Liver (tissue), 3 donors: ENCODE results near the gene PHEX.

Experiments
- ATF3 ChIP-seq: IDR thresholded peaks from 2 replicates; pipeline ENCODE4 v1.6.1; 2016; ENCODE audit warnings: antibody characterized with exemption
- CTCF ChIP-seq: fragments of 150-350 bp; IDR thresholded peaks from 2 replicates; pipeline ENCODE4 v1.5.1; 2017; ENCODE audit warnings: improper control_type of control experiment, low read depth, low read length; ENCODE audit not compliant: missing input control
- EGR1 ChIP-seq, 2 donors: IDR thresholded peaks; 2 replicates each; pipeline ENCODE4 v1.6.1; 2016 to 2018; ENCODE audit warnings: antibody characterized with exemption in 2 of 2, low read depth in 2 of 2
- GABPA ChIP-seq, 2 donors: IDR thresholded peaks in 1 of 2; conservative IDR thresholded peaks in 1 of 2; 2 replicates each; pipeline ENCODE4 v1.6.1; 2016; ENCODE audit warnings: antibody characterized with exemption in 2 of 2, mild to moderate bottlenecking in 1 of 2, moderate library complexity in 1 of 2
- RXRA ChIP-seq, 2 donors: IDR thresholded peaks; 2 replicates each; pipeline ENCODE4 v1.6.1; 2017 to 2018; ENCODE audit warnings: antibody characterized with exemption in 2 of 2, mild to moderate bottlenecking in 1 of 2
- TAF1 ChIP-seq: conservative IDR thresholded peaks from 2 replicates; pipeline ENCODE4 v1.6.1; 2016; ENCODE audit warnings: antibody characterized with exemption, mild to moderate bottlenecking
- TF ChIP-seq, protein P1 (sequence below): IDR thresholded peaks from 2 replicates; pipeline ENCODE4 v1.6.1; 2016; ENCODE audit warnings: antibody characterized with exemption
- donor health status: healthy.
- donor health status: healthy.

DNA sequence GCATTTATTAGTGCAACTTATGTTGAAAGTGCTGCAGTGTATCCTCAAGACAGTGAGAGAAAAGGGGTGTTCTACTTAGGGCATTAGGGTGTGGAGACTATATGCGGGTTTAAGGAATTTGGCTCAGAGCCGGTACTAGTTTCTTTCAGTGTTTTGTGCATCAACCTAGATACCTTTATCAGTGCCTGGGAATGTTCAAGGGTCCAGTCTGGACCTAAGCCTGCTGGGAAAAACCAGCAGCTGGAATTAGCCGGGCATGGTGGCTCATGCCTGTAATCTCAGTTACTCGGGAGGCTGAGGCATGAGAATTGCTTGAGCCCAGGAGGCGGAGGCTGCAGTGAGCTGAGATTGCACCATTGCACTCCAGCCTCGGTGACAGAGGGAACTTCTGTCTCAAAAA lies 7.4 kb downstream of the PHEX start:
- TF ChIP-seq CTCF (no peak), RXRA (IDR thresholded peaks at IDR 0.05) (no peak), ATF3 (no peak), EGR1 (IDR thresholded peaks at IDR 0.05; ENCODE audit: low read depth in 2 of 2) (no peak), TAF1 (no peak), GABPA (IDR thresholded peaks at IDR 0.05 in 1 of 2, conservative IDR thresholded peaks at IDR 0.05 in 1 of 2) (no peak)
- TF ChIP-seq, protein P1, sequence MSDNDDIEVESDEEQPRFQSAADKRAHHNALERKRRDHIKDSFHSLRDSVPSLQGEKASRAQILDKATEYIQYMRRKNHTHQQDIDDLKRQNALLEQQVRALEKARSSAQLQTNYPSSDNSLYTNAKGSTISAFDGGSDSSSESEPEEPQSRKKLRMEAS = no peak
